Natural killer cell (primary cell): ENCODE measurements around the gene NCR2. TPM values are rescaled to one million over a fixed set of nuclear protein-coding genes. Genes with fewer than 3 reads are reported as not detected.

Source experiments
- ATAC-seq, 3 donors: fragments of 150-1000 bp in 2 of 3; fragments of 200-7000 bp in 1 of 3; cut with Tn5 transposase; 1 replicate in 1 of 3; 2 replicates in 2 of 3; pipeline ENCODE4 v1.10.0; 2021; ENCODE audit warnings: mild to moderate bottlenecking in 2 of 3, moderate library complexity in 2 of 3
- DNase-seq, 2 donors: peaks; one replicate each; pipeline versions ENCODE4 v3.0.0 to v3.0.0-alpha.2; 2013 to 2021; ENCODE audit warnings: mixed read lengths in 1 of 2
- H3K27ac ChIP-seq: one replicate; pipeline ENCODE4 v1.5.1; 2013; ENCODE audit warnings: mild to moderate bottlenecking, low read length
- H3K27me3 ChIP-seq: one replicate; pipeline ENCODE4 v1.6.1; 2013; ENCODE audit warnings: low read length; ENCODE audit not compliant: control insufficient read depth, insufficient read depth
- H3K36me3 ChIP-seq: one replicate; pipeline ENCODE4 v1.6.1; 2013; ENCODE audit warnings: low read length; ENCODE audit not compliant: control insufficient read depth, insufficient read depth
- H3K4me1 ChIP-seq: one replicate; pipeline ENCODE4 v1.6.1; 2013; ENCODE audit warnings: low read length; ENCODE audit not compliant: control insufficient read depth, insufficient read depth
- H3K4me3 ChIP-seq: one replicate; pipeline ENCODE4 v1.5.1; 2013; ENCODE audit warnings: low read length
- H3K9me3 ChIP-seq: one replicate; pipeline ENCODE4 v1.6.1; 2013; ENCODE audit warnings: low read length; ENCODE audit not compliant: control insufficient read depth, insufficient read depth
- H3K27ac Mint-ChIP-seq, 2 donors: one replicate each; pipeline ENCODE4 v1.8.0; 2022; ENCODE audit warnings: mild to moderate bottlenecking in 2 of 2, mixed read lengths in 2 of 2, moderate library complexity in 1 of 2
- H3K27me3 Mint-ChIP-seq, 2 donors: one replicate each; pipeline ENCODE4 v1.8.0; 2022; ENCODE audit warnings: low read depth in 2 of 2, mixed read lengths in 2 of 2
- H3K36me3 Mint-ChIP-seq: one replicate; pipeline ENCODE4 v1.8.0; 2022; ENCODE audit warnings: mixed read lengths
- H3K4me1 Mint-ChIP-seq, 2 donors: one replicate each; pipeline ENCODE4 v1.8.0; 2022; ENCODE audit warnings: mixed read lengths in 2 of 2
- H3K4me3 Mint-ChIP-seq: one replicate; pipeline ENCODE4 v1.8.0; 2022; ENCODE audit warnings: mild to moderate bottlenecking, moderate library complexity, mixed read lengths
- H3K9me3 Mint-ChIP-seq, 2 donors: one replicate each; pipeline ENCODE4 v1.8.0; 2022; ENCODE audit warnings: mixed read lengths in 2 of 2
- WGBS: methylation state at CpG from one replicate; pipeline ENCODE4 v1.1.7; 2013; ENCODE audit warnings: missing lambda C conversion rate; ENCODE audit not compliant: insufficient coverage; 5-methylcytosine and 5-hydroxymethylcytosine counted together
- intact Hi-C: fragments of 100-400 bp; cut with micrococcal nuclease; formaldehyde crosslinking; loops from one replicate; pipeline ENCODE4 v1.14.2; 2022
- total RNA-seq, 4 donors: library from RNA; stranded (reverse); fragments of 120-200 nt in 1 of 4; gene quantifications; one replicate each; pipeline versions ENCODE4 v1.2.3 to v1.2.4, GENCODE V29; 2013 to 2022
- TF ChIP-seq, protein P1 (sequence below): fragments of 200-600 bp; IDR thresholded peaks from one replicate; pipeline ENCODE4 v1.8.0; 2022; ENCODE audit warnings: antibody characterized with exemption

The NCR2 gene
- total RNA-seq, 3 donors from 2014 or later (not counting 1 experiment from before 2014, with no cell fraction given) = not detected

DNA sequence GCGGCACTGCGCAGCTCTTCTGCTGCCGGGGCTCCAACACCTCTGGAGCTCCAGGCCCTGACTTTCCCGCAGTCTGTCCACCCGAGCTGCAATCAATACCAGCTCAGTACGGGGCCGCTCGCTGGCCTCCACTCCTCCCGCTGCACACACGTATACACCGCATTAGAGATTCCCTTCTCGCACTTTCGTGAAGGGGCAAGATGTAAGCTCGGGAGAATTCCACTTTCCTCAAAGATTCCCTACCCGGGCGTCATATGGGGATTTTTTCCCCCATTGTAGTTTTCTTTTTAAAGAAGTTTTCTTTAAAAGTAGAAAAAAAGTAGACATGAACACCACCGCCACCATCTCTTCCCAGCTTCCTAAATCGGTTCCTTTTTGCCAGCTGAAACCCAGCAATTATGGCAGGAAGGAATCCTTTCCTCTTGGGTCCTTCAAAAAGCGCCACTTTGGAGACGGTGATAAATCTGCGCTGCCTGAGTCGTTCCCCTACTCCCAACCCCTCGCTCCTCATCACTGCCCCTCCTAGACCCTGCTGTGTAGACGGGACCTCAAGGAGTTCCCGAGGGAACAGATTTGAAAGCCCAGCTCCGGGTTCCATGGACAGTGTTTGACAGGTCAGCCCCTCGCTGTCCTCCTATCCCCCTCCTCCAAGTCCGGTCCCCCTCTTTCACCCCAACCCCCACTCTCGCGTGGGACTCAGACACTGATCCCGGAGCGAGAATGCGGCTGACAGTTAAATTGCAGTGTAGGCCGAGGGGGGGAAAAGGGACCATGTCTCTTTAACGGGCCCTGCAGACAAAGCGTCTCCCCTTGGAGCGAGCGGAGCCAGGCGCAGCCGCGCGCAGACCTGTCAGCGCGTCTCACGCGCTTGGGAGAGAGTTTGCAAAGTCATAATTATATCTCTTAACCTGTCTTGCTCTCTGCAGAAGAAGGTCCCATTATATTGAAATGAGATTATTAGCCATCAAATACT lies 39.5 kb downstream of the NCR2 start:
- Mint-ChIP-seq H3K9me3 (no peaks in the 10 kb centered on the region), H3K27ac (no peak overlapping the region), H3K36me3 (no peaks in the 10 kb centered on the region), H3K4me3 (peak overlapping the region; percentile 63), H3K4me1 (peaks cover 21 to 25% of the 10 kb centered on the region in 2 donors), H3K27me3 (peaks cover 68 to 88% of the 10 kb centered on the region in 2 donors)
- peaks cover 33% of the 10 kb centered on the region for H3K4me1 ChIP-seq
- TF ChIP-seq, protein P1, sequence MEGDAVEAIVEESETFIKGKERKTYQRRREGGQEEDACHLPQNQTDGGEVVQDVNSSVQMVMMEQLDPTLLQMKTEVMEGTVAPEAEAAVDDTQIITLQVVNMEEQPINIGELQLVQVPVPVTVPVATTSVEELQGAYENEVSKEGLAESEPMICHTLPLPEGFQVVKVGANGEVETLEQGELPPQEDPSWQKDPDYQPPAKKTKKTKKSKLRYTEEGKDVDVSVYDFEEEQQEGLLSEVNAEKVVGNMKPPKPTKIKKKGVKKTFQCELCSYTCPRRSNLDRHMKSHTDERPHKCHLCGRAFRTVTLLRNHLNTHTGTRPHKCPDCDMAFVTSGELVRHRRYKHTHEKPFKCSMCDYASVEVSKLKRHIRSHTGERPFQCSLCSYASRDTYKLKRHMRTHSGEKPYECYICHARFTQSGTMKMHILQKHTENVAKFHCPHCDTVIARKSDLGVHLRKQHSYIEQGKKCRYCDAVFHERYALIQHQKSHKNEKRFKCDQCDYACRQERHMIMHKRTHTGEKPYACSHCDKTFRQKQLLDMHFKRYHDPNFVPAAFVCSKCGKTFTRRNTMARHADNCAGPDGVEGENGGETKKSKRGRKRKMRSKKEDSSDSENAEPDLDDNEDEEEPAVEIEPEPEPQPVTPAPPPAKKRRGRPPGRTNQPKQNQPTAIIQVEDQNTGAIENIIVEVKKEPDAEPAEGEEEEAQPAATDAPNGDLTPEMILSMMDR = no peak
- 6% methylated on average over 41 of the region's 46 CpGs for WGBS
- DNase-seq (peak in 1 of 2 donors; percentile 14), ATAC-seq (no peak)
- no peak overlapping the region for H3K4me3 ChIP-seq
- H3K36me3 ChIP-seq = no peaks in the 10 kb centered on the region
- H3K27ac ChIP-seq = no peak overlapping the region
- H3K9me3 ChIP-seq = no peaks in the 10 kb centered on the region
- intact Hi-C loops = no loop called here
- peaks cover 62% of the 10 kb centered on the region for H3K27me3 ChIP-seq

DNA sequence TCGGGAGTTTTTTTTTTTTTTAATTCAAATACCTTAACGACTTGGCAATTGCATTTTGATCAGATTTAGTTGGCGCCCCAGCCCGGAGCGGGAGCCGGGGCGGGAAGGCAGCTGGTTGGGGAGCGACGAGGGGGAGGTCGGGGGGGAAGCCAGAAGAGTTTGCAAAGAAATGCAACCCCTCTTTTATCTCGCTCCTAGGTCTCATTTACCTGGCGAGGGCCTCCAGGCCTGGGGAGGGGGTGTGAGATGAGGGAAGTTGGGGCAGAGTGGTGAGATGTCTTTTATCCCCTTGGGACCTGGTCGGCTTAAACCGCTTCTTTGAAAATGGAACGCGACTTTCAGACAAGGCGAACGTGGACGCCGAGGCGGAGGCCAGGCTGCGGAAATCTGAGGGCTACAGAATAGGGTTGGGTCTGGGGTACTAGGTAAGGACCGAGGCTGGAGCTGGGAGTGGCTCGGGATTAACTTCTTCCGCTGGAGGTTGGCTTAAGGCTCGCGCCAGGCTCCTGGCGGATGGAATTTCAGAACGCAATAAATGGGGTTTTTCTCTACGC lies 40.3 kb downstream of the NCR2 start:
- ATAC-seq (no peak), DNase-seq (no peak)
- Histone ChIP-seq H3K27me3 (peaks cover 58% of the 10 kb centered on the region), H3K27ac (no peak overlapping the region), H3K4me3 (no peak overlapping the region), H3K36me3 (no peaks in the 10 kb centered on the region), H3K9me3 (no peaks in the 10 kb centered on the region), H3K4me1 (peaks cover 33% of the 10 kb centered on the region)
- TF ChIP-seq, protein P1 = no peak
- peaks cover 21 to 25% of the 10 kb centered on the region in 2 donors for H3K4me1 Mint-ChIP-seq
- peaks cover 63 to 88% of the 10 kb centered on the region in 2 donors for H3K27me3 Mint-ChIP-seq
- no peak overlapping the region for H3K4me3 Mint-ChIP-seq
- no peaks in the 10 kb centered on the region for H3K9me3 Mint-ChIP-seq
- H3K27ac Mint-ChIP-seq = no peak overlapping the region
- intact Hi-C loops = no loop called here
- no peaks in the 10 kb centered on the region for H3K36me3 Mint-ChIP-seq
- WGBS = 19% methylated on average over 28 of the region's 30 CpGs

DNA sequence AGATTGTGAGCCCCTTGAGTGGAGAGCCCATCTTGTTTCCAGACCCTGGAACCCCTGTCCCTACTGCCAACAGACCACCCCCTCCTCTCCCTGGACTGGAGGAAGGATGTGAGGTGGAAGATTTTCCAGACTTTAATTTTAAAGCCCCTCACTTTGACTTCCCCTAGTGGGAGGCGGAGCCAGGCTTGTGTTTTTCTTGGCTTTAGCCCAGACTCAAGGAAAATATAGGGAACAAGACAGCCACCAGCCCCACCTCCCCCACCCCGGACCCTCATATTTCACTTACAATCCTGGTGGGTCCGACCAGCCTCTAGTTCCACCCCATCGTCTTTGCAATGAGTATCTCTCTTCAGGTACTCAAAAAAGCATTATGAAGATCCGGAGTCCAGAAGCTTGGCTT lies 40.8 kb downstream of the NCR2 start:
- H3K9me3 ChIP-seq = no peaks in the 10 kb centered on the region
- Mint-ChIP-seq H3K9me3 (no peaks in the 10 kb centered on the region), H3K4me1 (peaks cover 20 to 25% of the 10 kb centered on the region in 2 donors), H3K27ac (no peak overlapping the region), H3K4me3 (no peak overlapping the region), H3K36me3 (no peaks in the 10 kb centered on the region), H3K27me3 (peaks cover 63 to 88% of the 10 kb centered on the region in 2 donors)
- peaks cover 56% of the 10 kb centered on the region for H3K27me3 ChIP-seq
- intact Hi-C loops = no loop called here
- peaks cover 33% of the 10 kb centered on the region for H3K4me1 ChIP-seq
- H3K4me3 ChIP-seq = no peak overlapping the region
- no peaks in the 10 kb centered on the region for H3K36me3 ChIP-seq
- ATAC-seq (no peak), DNase-seq (no peak)
- WGBS = 60% methylated on average over 5 of the region's 5 CpGs
- TF ChIP-seq, protein P1 = no peak
- H3K27ac ChIP-seq = no peak overlapping the region
